Measurements from ENCODE around the gene ARHGAP4.

- TF ChIP-seq CTCF (IDR thresholded peaks at IDR 0.05) = no peak
- no peak for TF ChIP-seq POLR2A (IDR thresholded peaks at IDR 0.05)
- no peak for TF ChIP-seq EP300 (IDR thresholded peaks at IDR 0.05)
- no peak for TF ChIP-seq POLR2AphosphoS5 (IDR thresholded peaks at IDR 0.05)
Observed at GRCh38 chrX:153887385-153887784, 38.7 kb downstream of the ARHGAP4 start.

Data from upper lobe of left lung (tissue), 4 donors.